B cell (primary cell): ENCODE results near the gene ZNF652. TPM values are rescaled to one million over a fixed set of nuclear protein-coding genes. Genes with fewer than 3 reads are reported as not detected.
"Not testable (repeated sequence)": the region's sequence is repeated elsewhere in the genome, so short reads cannot be mapped to it uniquely, and the experiment has no call there.

ENCODE experiments used
- ATAC-seq: fragments of 200-7000 bp; cut with Tn5 transposase; one replicate; pipeline ENCODE4 v1.10.0; 2021; ENCODE audit warnings: low read depth, mild to moderate bottlenecking, moderate number of reproducible peaks, moderate library complexity
- CTCF ChIA-PET: fragments of 350-600 bp; sonication (Branson Sonifier 250); formaldehyde crosslinking; loops from one replicate; lab custom pipeline; 2021; ENCODE audit warnings: antibody characterized with exemption, inconsistent platforms; lab: Charles Lee
- POLR2A ChIA-PET: fragments of 350-600 bp; sonication (Branson Sonifier 250); formaldehyde crosslinking; loops from one replicate; lab custom pipeline; 2021; ENCODE audit warnings: antibody characterized with exemption; lab: Charles Lee
- DNase-seq: peaks from one replicate; pipeline ENCODE4 v3.0.0; 2013
- H2AFZ ChIP-seq: 2 replicates; pipeline ENCODE4 v1.6.1; 2012; ENCODE audit warnings: mild to moderate bottlenecking, low read depth, low read length; ENCODE audit not compliant: insufficient read depth, poor library complexity, severe bottlenecking
- H3K27ac ChIP-seq, 2 donors: 1 replicate in 1 of 2; 2 replicates in 1 of 2; pipeline ENCODE4 v1.5.1; 2012 to 2013; ENCODE audit warnings: low read length in 2 of 2, mild to moderate bottlenecking in 2 of 2, moderate library complexity in 1 of 2
- H3K27me3 ChIP-seq, 4 experiments: fragments of 200-600 bp in 1 of 4; sonication (generic) in 1 of 4; replicated peaks in 1 of 4; 1 replicate in 2 of 4; 2 replicates in 2 of 4; pipeline versions ENCODE4 v1.6.1 to v1.7.0; 2013 to 2016; ENCODE audit warnings: low read length in 3 of 4, mild to moderate bottlenecking in 2 of 4, mixed read lengths in 1 of 4, moderate library complexity in 1 of 4; ENCODE audit not compliant: insufficient read depth in 4 of 4, control insufficient read depth in 3 of 4; ENCODE audit errors: control extremely low read depth in 1 of 4
- H3K36me3 ChIP-seq, 2 experiments: replicated peaks in 1 of 2; 1 replicate in 1 of 2; 2 replicates in 1 of 2; pipeline versions ENCODE4 v1.6.1 to v1.7.1; 2013; ENCODE audit warnings: low read length in 1 of 2; ENCODE audit not compliant: insufficient read depth in 2 of 2, control insufficient read depth in 1 of 2; ENCODE audit errors: control extremely low read depth in 1 of 2, extremely low read depth in 1 of 2
- H3K4me1 ChIP-seq, 2 donors: fragments of 200-600 bp in 1 of 2; sonication (generic) in 1 of 2; 1 replicate in 1 of 2; 2 replicates in 1 of 2; pipeline versions ENCODE4 v1.5.1 to v1.6.1; 2013 to 2017; ENCODE audit warnings: low read length in 2 of 2; ENCODE audit not compliant: control insufficient read depth in 2 of 2, insufficient read depth in 2 of 2
- H3K4me2 ChIP-seq: replicated peaks from 2 replicates; pipeline ENCODE3; 2012; ENCODE audit warnings: mild to moderate bottlenecking, low read depth, low read length; ENCODE audit not compliant: poor library complexity, severe bottlenecking
- H3K4me3 ChIP-seq, 5 experiments: fragments of 200-600 bp in 1 of 5; sonication (generic) in 1 of 5; 1 replicate in 3 of 5; 2 replicates in 2 of 5; pipeline versions ENCODE4 v1.5.1 to v1.7.0; 2011 to 2016; ENCODE audit warnings: low read length in 4 of 5, mild to moderate bottlenecking in 4 of 5, low read depth in 2 of 5, control low read depth in 1 of 5, moderate library complexity in 1 of 5; ENCODE audit not compliant: insufficient read depth in 1 of 5; ENCODE audit errors: control extremely low read depth in 1 of 5, extremely low read depth in 1 of 5
- H3K79me2 ChIP-seq: fragments of 200-600 bp; sonication (generic); one replicate; pipeline ENCODE4 v1.6.0; 2016; ENCODE audit warnings: low read length; ENCODE audit not compliant: control insufficient read depth, insufficient read depth
- H3K9ac ChIP-seq: fragments of 200-600 bp; sonication (generic); 2 replicates; pipeline ENCODE4 v1.6.1; 2017; ENCODE audit warnings: mild to moderate bottlenecking, low read length, moderate library complexity
- H3K9me3 ChIP-seq, 3 donors: one replicate each; pipeline versions ENCODE4 v1.6.1 to v1.7.1; 2013; ENCODE audit warnings: low read length in 2 of 3; ENCODE audit not compliant: control insufficient read depth in 2 of 3, insufficient read depth in 1 of 3; ENCODE audit errors: control extremely low read depth in 1 of 3
- H4K20me1 ChIP-seq: 2 replicates; pipeline ENCODE4 v1.6.0; 2012; ENCODE audit warnings: mild to moderate bottlenecking, low read length; ENCODE audit not compliant: insufficient read depth, control insufficient read depth, poor library complexity, severe bottlenecking
- H3K27ac Mint-ChIP-seq: one replicate; pipeline ENCODE4 v1.8.0; 2021; ENCODE audit warnings: mixed read lengths
- H3K27me3 Mint-ChIP-seq: one replicate; pipeline ENCODE4 v1.8.0; 2021; ENCODE audit warnings: mixed read lengths
- H3K4me1 Mint-ChIP-seq: one replicate; pipeline ENCODE4 v1.8.0; 2021; ENCODE audit warnings: mixed read lengths
- H3K4me3 Mint-ChIP-seq: one replicate; pipeline ENCODE4 v1.8.0; 2021; ENCODE audit warnings: mixed read lengths
- H3K9me3 Mint-ChIP-seq: one replicate; pipeline ENCODE4 v1.8.0; 2022; ENCODE audit warnings: mixed read lengths; ENCODE audit not compliant: insufficient read depth
- CTCF ChIP-seq: fragments of 200-600 bp; IDR thresholded peaks from one replicate; pipeline ENCODE4 v1.8.0; 2022; ENCODE audit warnings: antibody characterized with exemption, mild to moderate bottlenecking
- EZH2 ChIP-seq: IDR thresholded peaks from 2 replicates; pipeline ENCODE4 v1.6.1; 2012; ENCODE audit warnings: borderline replicate concordance, low read depth, mild to moderate bottlenecking, moderate library complexity, low read length; ENCODE audit not compliant: insufficient read depth, poor library complexity, severe bottlenecking
- WGBS: methylation state at CpG from one replicate; pipeline ENCODE4 v1.1.5; 2013; ENCODE audit warnings: missing lambda C conversion rate; ENCODE audit not compliant: insufficient coverage; 5-methylcytosine and 5-hydroxymethylcytosine counted together
- intact Hi-C: fragments of 100-400 bp; cut with micrococcal nuclease; formaldehyde crosslinking; loops from one replicate; pipeline ENCODE4 v1.10.0; 2022
- polyA plus RNA-seq: library from polyadenylated mRNA; depleted of rRNA; stranded (reverse); fragments of >200 nt; gene quantifications from 2 replicates; pipeline ENCODE4 v1.2.3, GENCODE V29; 2012
- total RNA-seq, 2 donors: library from RNA; stranded (reverse); fragments of 120-200 nt in 1 of 2; gene quantifications; 1 replicate in 1 of 2; 2 replicates in 1 of 2; pipeline versions ENCODE4 v1.2.3 to v1.2.4, GENCODE V29; 2013 to 2022

The ZNF652 gene
- total and polyA plus RNA-seq, 2 donors (not counting 1 experiment from before 2014, with no cell fraction given): 19.4 to 86.2 TPM

- intact Hi-C loops: no loop called here
- Histone ChIP-seq H3K4me1 (no peaks in the 10 kb centered on the region), H3K79me2 (no peaks in the 10 kb centered on the region), H4K20me1 (no peaks in the 10 kb centered on the region), H3K36me3 (no peaks in the 10 kb centered on the region), H3K4me2 (no peak overlapping the region), H3K9ac (no peak overlapping the region), H3K27ac (no peak overlapping the region), H3K9me3 (no peaks in the 10 kb centered on the region), H2AFZ (no peak overlapping the region), H3K27me3 (no peaks in the 10 kb centered on the region), H3K4me3 (no peak overlapping the region)
- no peaks in the 10 kb centered on the region for H3K4me1 Mint-ChIP-seq
- no peak overlapping the region for H3K27ac Mint-ChIP-seq
- 80% methylated on average over 3 of the region's 3 CpGs for WGBS
- H3K9me3 Mint-ChIP-seq: no peaks in the 10 kb centered on the region
- no peak overlapping the region for H3K4me3 Mint-ChIP-seq
- ATAC-seq: no peak
- TF ChIP-seq EZH2: no peak
- no peak for TF ChIP-seq CTCF
- POLR2A ChIA-PET: no interaction called here
- CTCF ChIA-PET: no interaction called here
- DNase-seq: no peak
- H3K27me3 Mint-ChIP-seq: peaks cover 11% of the 10 kb centered on the region
Measured at GRCh38 chr17:49278076-49278475, 84.0 kb downstream of the ZNF652 start.

- H3K4me1 ChIP-seq: no peaks in the 10 kb centered on the region
- CTCF ChIA-PET: interaction anchor here (2.1 kb wide), 1 partner anchor 97 kb away, joined by 14 read pairs; no protein-coding TSS in a partner anchor
- ATAC-seq (no peak), DNase-seq (no peak)
- H3K27ac ChIP-seq: no peak overlapping the region
- no peak overlapping the region for H3K4me3 Mint-ChIP-seq
- H3K4me3 ChIP-seq: no peak overlapping the region
- no peaks in the 10 kb centered on the region for H3K36me3 ChIP-seq
- H3K27me3 Mint-ChIP-seq: peaks cover 11% of the 10 kb centered on the region
- H4K20me1 ChIP-seq: no peaks in the 10 kb centered on the region
- H3K79me2 ChIP-seq: no peaks in the 10 kb centered on the region
- H3K9ac ChIP-seq: no peak overlapping the region
- no peaks in the 10 kb centered on the region for H3K27me3 ChIP-seq
- TF ChIP-seq CTCF (no peak), EZH2 (no peak)
- intact Hi-C loops: no loop called here
- no peak overlapping the region for H2AFZ ChIP-seq
- no peaks in the 10 kb centered on the region for H3K9me3 ChIP-seq
- no peak overlapping the region for H3K4me2 ChIP-seq
- no peaks in the 10 kb centered on the region for H3K4me1 Mint-ChIP-seq
- no peaks in the 10 kb centered on the region for H3K9me3 Mint-ChIP-seq
- 90% methylated on average over 5 of the region's 13 CpGs for WGBS
- no peak overlapping the region for H3K27ac Mint-ChIP-seq
- POLR2A ChIA-PET: no interaction called here
Measured at GRCh38 chr17:49277638-49278037, 84.4 kb downstream of the ZNF652 start.

- H3K27me3 ChIP-seq, H3K36me3 ChIP-seq, DNase-seq, H2AFZ ChIP-seq, H3K4me1 ChIP-seq, H3K9me3 ChIP-seq, H3K9me3 Mint-ChIP-seq, H4K20me1 ChIP-seq, intact Hi-C loops, H3K27ac Mint-ChIP-seq, H3K4me3 ChIP-seq, H3K27me3 Mint-ChIP-seq, ATAC-seq, H3K27ac ChIP-seq, H3K4me1 Mint-ChIP-seq, H3K79me2 ChIP-seq, H3K4me3 Mint-ChIP-seq, H3K9ac ChIP-seq, H3K4me2 ChIP-seq: not testable (repeated sequence)
- ChIA-PET POLR2A (interaction anchor here (0.7 kb wide), 1 partner anchor 44 kb away, joined by 3 read pairs; no protein-coding TSS in a partner anchor), CTCF (interaction anchor here (0.5 to 2.1 kb wide), 3 partner anchors 49 to 124 kb away, joined by 3 to 14 read pairs (median 3); no protein-coding TSS in a partner anchor)
- 95% methylated on average over 12 of the region's 12 CpGs for WGBS
Measured at GRCh38 chr17:49275981-49276380, 86.1 kb downstream of the ZNF652 start.
